HepG2 (cell line): Measurements from ENCODE around the gene PRRT1B. TPM values are rescaled to one million over a fixed set of nuclear protein-coding genes. Genes with fewer than 3 reads are reported as not detected.

Experiments
- BCL3 ChIP-seq: sonication (generic); formaldehyde crosslinking; IDR thresholded peaks from 2 replicates; pipeline ENCODE4 v1.5.1; 2020; ENCODE audit warnings: mild to moderate bottlenecking, missing genetic modification reagents, moderate library complexity
- BHLHE40 ChIP-seq: IDR thresholded peaks from 2 replicates; pipeline ENCODE4 v1.6.1; 2011; ENCODE audit warnings: low read length, improper control_type of control experiment
- CCDC6 ChIP-seq: sonication (generic); formaldehyde crosslinking; IDR thresholded peaks from 2 replicates; pipeline ENCODE4 v1.8.1; 2022; ENCODE audit warnings: mild to moderate bottlenecking, missing genetic modification reagents, moderate library complexity
- ETV6 ChIP-seq: sonication (generic); formaldehyde crosslinking; conservative IDR thresholded peaks from 2 replicates; pipeline ENCODE4 v1.4.0; 2020; ENCODE audit warnings: missing genetic modification reagents
- FOXC1 ChIP-seq: sonication (generic); formaldehyde crosslinking; IDR thresholded peaks from 2 replicates; pipeline ENCODE4 v1.8.0; 2022; ENCODE audit warnings: mild to moderate bottlenecking, missing genetic modification reagents, borderline replicate concordance
- KDM4B ChIP-seq: sonication (generic); formaldehyde crosslinking; IDR thresholded peaks from 2 replicates; pipeline ENCODE4 v1.4.0; 2020; ENCODE audit warnings: missing genetic modification reagents
- KLF16 ChIP-seq, 2 experiments: sonication (generic) in 1 of 2; formaldehyde crosslinking in 1 of 2; IDR thresholded peaks; 2 replicates each; pipeline versions ENCODE4 v1.6.1 to v1.8.0; 2016 to 2023; ENCODE audit warnings: missing genetic modification reagents in 2 of 2, missing compliant biosample characterization in 1 of 2
- POLR2A ChIP-seq, 2 experiments: IDR thresholded peaks; 2 replicates each; pipeline ENCODE4 v1.6.1; 2011; ENCODE audit warnings: low read depth in 2 of 2, low read length in 2 of 2, mild to moderate bottlenecking in 1 of 2, moderate library complexity in 1 of 2; ENCODE audit not compliant: insufficient read depth in 1 of 2
- SETDB1 ChIP-seq: sonication (generic); formaldehyde crosslinking; IDR thresholded peaks from 2 replicates; pipeline ENCODE4 v1.5.1; 2020; ENCODE audit warnings: missing genetic modification reagents, mild to moderate bottlenecking, borderline replicate concordance
- SMAD1 ChIP-seq: sonication (generic); formaldehyde crosslinking; IDR thresholded peaks from 2 replicates; pipeline ENCODE4 v1.4.0; 2020; ENCODE audit warnings: missing genetic modification reagents, low read depth, mild to moderate bottlenecking, borderline replicate concordance
- STAT5B ChIP-seq: sonication (generic); formaldehyde crosslinking; IDR thresholded peaks from 2 replicates; pipeline ENCODE4 v1.4.0; 2020; ENCODE audit warnings: missing genetic modification reagents
- TOPORS ChIP-seq: sonication (generic); formaldehyde crosslinking; IDR thresholded peaks from 2 replicates; pipeline ENCODE4 v1.8.0; 2023; ENCODE audit warnings: mild to moderate bottlenecking, missing genetic modification reagents
- ZC3H4 ChIP-seq: sonication (generic); formaldehyde crosslinking; IDR thresholded peaks from 2 replicates; pipeline ENCODE4 v1.4.0; 2020; ENCODE audit warnings: missing genetic modification reagents, borderline replicate concordance
- ZFAT ChIP-seq: sonication (generic); formaldehyde crosslinking; conservative IDR thresholded peaks from 2 replicates; pipeline ENCODE4 v1.8.1; 2023; ENCODE audit warnings: missing genetic modification reagents, inconsistent platforms
- ZFP62 ChIP-seq: sonication (generic); formaldehyde crosslinking; IDR thresholded peaks from 2 replicates; pipeline ENCODE4 v1.4.0; 2020; ENCODE audit warnings: missing genetic modification reagents
- ZNF224 ChIP-seq: sonication (generic); formaldehyde crosslinking; IDR thresholded peaks from 2 replicates; pipeline ENCODE4 v1.5.0; 2020; ENCODE audit warnings: mild to moderate bottlenecking, missing genetic modification reagents
- ZNF251 ChIP-seq: sonication (generic); formaldehyde crosslinking; IDR thresholded peaks from 2 replicates; pipeline ENCODE4 v1.9.0; 2021; ENCODE audit warnings: mild to moderate bottlenecking, missing genetic modification reagents
- ZNF329 ChIP-seq: sonication (generic); formaldehyde crosslinking; IDR thresholded peaks from 2 replicates; pipeline ENCODE4 v1.9.0; 2021; ENCODE audit warnings: low read depth, mild to moderate bottlenecking, missing genetic modification reagents
- ZNF451 ChIP-seq: sonication (generic); formaldehyde crosslinking; IDR thresholded peaks from 2 replicates; pipeline ENCODE4 v1.5.0; 2020; ENCODE audit warnings: mild to moderate bottlenecking, missing genetic modification reagents
- ZNF577 ChIP-seq: sonication (generic); formaldehyde crosslinking; IDR thresholded peaks from 2 replicates; pipeline ENCODE4 v1.4.0; 2020; ENCODE audit warnings: mild to moderate bottlenecking, low read depth, missing genetic modification reagents, borderline replicate concordance
- ZNF7 ChIP-seq: IDR thresholded peaks from 2 replicates; pipeline ENCODE4 v1.6.1; 2016; ENCODE audit warnings: missing biosample characterization, missing genetic modification reagents
- ZNF740 ChIP-seq: sonication (generic); formaldehyde crosslinking; IDR thresholded peaks from 2 replicates; pipeline ENCODE4 v1.4.0; 2020; ENCODE audit warnings: missing genetic modification reagents
- polyA plus RNA-seq, 8 experiments: library from polyadenylated mRNA; depleted of rRNA in 3 of 8; stranded (reverse) in 7 of 8; unstranded in 1 of 8; fragments of >200 nt; fragmentation: Illumina TruSeq in 4 of 8; extraction: Trizol in 4 of 8; gene quantifications; 2 replicates each; pipeline versions ENCODE4 v1.2.1 to v1.2.3, GENCODE V29; 2011 to 2016; ENCODE audit warnings: low read depth in 4 of 8, missing spikeins in 1 of 8, mixed read lengths in 1 of 8; ENCODE audit not compliant: insufficient read depth in 1 of 8
- total RNA-seq, 5 experiments: library from RNA; depleted of rRNA; stranded (reverse); fragments of >200 nt; fragmentation: Illumina TruSeq; extraction: Trizol; gene quantifications; 2 replicates each; pipeline ENCODE4 v1.2.3, GENCODE V29; 2016; ENCODE audit warnings: low read depth in 1 of 5
- TF ChIP-seq, protein P1 (sequence below): IDR thresholded peaks from 2 replicates; pipeline ENCODE4 v1.6.1; 2016; ENCODE audit warnings: missing compliant biosample characterization, missing genetic modification reagents, borderline replicate concordance
- TF ChIP-seq, protein P2 (sequence below): sonication (generic); formaldehyde crosslinking; IDR thresholded peaks from 2 replicates; pipeline ENCODE4 v1.5.0; 2020; ENCODE audit warnings: missing genetic modification reagents
- TF ChIP-seq, protein P3 (sequence below): sonication (generic); formaldehyde crosslinking; IDR thresholded peaks from 2 replicates; pipeline ENCODE4 v1.4.0; 2020; ENCODE audit warnings: missing genetic modification reagents

PRRT1B gene
- total and polyA plus RNA-seq, 2 of the 13 experiments (the other 11 are each of a cell fraction or from before 2014, with no cell fraction given) = not detected

DNA sequence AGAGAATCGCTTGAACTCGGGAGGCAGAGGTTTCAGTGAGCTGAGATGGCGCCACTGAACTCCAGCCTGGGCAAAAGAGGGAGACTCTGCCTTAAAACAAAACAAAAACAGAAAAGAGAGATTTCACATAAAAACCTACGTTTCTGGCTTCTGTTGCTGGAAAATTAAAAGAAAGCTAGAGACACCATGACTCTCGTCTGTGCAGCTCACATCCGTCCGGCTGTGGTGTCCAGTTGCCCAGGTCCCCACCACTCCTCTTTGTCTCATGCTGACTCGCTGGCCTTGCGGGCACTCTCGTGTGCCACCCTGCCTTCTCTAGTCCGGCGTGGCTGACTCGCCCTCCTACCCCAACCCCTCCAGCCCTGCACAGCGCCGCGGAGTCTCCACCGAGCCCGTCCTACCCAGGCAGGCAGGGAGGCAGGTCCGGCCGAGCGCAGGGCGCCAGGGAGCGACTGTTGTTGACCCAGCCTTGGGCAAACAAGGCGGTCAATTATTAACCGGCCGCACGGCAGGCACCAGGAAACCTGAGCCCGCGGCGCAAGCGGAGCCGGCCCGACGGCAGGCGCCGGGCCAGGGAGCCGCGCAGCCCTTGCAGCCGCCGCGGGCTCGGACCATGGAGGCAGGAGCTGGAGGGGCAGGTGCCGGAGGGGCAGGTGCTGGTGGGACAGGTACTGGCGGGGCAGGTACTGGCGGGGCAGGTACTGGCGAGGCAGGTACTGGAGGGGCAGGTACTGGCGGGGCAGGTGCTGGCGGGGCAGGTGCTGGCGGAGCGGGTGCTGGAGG is at the start of gene PRRT1B (continued):
- TF ChIP-seq SMAD1 (peak; percentile 50; the same call in 1 of the 2 replicates), STAT5B (no peak), ETV6 (CRISPR knock-in tag) (0 out of 2 replicates have a peak, but pooled peaks have one; percentile 26), ZNF740 (CRISPR knock-in tag) (no peak), FOXC1 (CRISPR knock-in tag) (no peak), KDM4B (CRISPR knock-in tag) (peak; percentile 59; the same call in 1 of the 2 replicates), ZFP62 (no peak), TOPORS (CRISPR knock-in tag) (no peak), CCDC6 (CRISPR knock-in tag) (peak; percentile 92), BCL3 (no peak), ZNF7 (CRISPR knock-in tag) (no peak), ZNF451 (CRISPR knock-in tag) (peak; percentile 70; the same call in 1 of the 2 replicates), POLR2A (IDR thresholded peaks at IDR 0.05; ENCODE audit: insufficient read depth in 1 of 2, low read depth in 2 of 2, low read length in 2 of 2) (no peak), ZNF577 (no peak), ZNF329 (no peak), KLF16 (CRISPR knock-in tag; IDR thresholded peaks at IDR 0.05) (peak in 1 of 2 experiments; percentile 53; a peak in 2 of 4 replicates), ZC3H4 (no peak), ZFAT (CRISPR knock-in tag) (no peak), ZNF251 (CRISPR knock-in tag) (no peak), ZNF224 (CRISPR knock-in tag) (no peak), SETDB1 (CRISPR knock-in tag) (no peak), BHLHE40 (peak; percentile 55; the same call in 1 of the 2 replicates)
- TF ChIP-seq, protein P1, sequence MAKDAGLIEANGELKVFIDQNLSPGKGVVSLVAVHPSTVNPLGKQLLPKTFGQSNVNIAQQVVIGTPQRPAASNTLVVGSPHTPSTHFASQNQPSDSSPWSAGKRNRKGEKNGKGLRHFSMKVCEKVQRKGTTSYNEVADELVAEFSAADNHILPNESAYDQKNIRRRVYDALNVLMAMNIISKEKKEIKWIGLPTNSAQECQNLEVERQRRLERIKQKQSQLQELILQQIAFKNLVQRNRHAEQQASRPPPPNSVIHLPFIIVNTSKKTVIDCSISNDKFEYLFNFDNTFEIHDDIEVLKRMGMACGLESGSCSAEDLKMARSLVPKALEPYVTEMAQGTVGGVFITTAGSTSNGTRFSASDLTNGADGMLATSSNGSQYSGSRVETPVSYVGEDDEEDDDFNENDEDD (CRISPR knock-in tag) = peak; percentile 39; the same call in 1 of the 2 replicates
- TF ChIP-seq, protein P2, sequence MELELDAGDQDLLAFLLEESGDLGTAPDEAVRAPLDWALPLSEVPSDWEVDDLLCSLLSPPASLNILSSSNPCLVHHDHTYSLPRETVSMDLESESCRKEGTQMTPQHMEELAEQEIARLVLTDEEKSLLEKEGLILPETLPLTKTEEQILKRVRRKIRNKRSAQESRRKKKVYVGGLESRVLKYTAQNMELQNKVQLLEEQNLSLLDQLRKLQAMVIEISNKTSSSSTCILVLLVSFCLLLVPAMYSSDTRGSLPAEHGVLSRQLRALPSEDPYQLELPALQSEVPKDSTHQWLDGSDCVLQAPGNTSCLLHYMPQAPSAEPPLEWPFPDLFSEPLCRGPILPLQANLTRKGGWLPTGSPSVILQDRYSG (CRISPR knock-in tag) = no peak
- TF ChIP-seq, protein P3, sequence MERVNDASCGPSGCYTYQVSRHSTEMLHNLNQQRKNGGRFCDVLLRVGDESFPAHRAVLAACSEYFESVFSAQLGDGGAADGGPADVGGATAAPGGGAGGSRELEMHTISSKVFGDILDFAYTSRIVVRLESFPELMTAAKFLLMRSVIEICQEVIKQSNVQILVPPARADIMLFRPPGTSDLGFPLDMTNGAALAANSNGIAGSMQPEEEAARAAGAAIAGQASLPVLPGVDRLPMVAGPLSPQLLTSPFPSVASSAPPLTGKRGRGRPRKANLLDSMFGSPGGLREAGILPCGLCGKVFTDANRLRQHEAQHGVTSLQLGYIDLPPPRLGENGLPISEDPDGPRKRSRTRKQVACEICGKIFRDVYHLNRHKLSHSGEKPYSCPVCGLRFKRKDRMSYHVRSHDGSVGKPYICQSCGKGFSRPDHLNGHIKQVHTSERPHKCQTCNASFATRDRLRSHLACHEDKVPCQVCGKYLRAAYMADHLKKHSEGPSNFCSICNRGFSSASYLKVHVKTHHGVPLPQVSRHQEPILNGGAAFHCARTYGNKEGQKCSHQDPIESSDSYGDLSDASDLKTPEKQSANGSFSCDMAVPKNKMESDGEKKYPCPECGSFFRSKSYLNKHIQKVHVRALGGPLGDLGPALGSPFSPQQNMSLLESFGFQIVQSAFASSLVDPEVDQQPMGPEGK (CRISPR knock-in tag) = peak; percentile 73
